ENCODE data around the gene SHMT1.
"Not testable (repeated sequence)": the region's sequence is repeated elsewhere in the genome, so short reads cannot be mapped to it uniquely, and the experiment has no call there.

- not testable (repeated sequence) for TF ChIP-seq CTCF, POLR2A, EP300 (IDR thresholded peaks at IDR 0.05)
These were observed 20.9 kb upstream of the SHMT1 start for GRCh38 chr17:18384271-18384670.
